OCI-LY3 (cell line): Measurements from ENCODE around the gene SCFD1.

ENCODE experiments used
- CTCF ChIP-seq: fragments of 200-600, 300-600 bp; sonication (generic); IDR thresholded peaks from 2 replicates; pipeline ENCODE4 v1.5.1; 2014; ENCODE audit warnings: antibody characterized with exemption, low read length, low read depth
- EZH2phosphoT487 ChIP-seq: fragments of 200-600 bp; shearing (Covaris generic); IDR thresholded peaks from 2 replicates; pipeline ENCODE4 v1.6.1; 2018; ENCODE audit warnings: antibody characterized with exemption, mixed run types, low read depth

- no peak for TF ChIP-seq CTCF
- no peak for TF ChIP-seq EZH2phosphoT487
These were observed 86.0 kb downstream of the SCFD1 start for GRCh38 chr14:30708157-30708556.
